HG03139 (cell line): ENCODE results near the gene TSSK6.

Experiments used
- ATAC-seq: cut with Tn5 transposase; IDR thresholded peaks from one replicate; pipeline ENCODE4 v1.9.1; 2021; ENCODE audit not compliant: unreplicated experiment

Gene TSSK6

GRCh38 chr19:19514881-19515641 lies at the start of gene TSSK6:
TSSK6 (minus strand) TSS chr19:19515548; CDS start chr19:19515427, 121 bp downstream.
- no peak for ATAC-seq

DNA sequence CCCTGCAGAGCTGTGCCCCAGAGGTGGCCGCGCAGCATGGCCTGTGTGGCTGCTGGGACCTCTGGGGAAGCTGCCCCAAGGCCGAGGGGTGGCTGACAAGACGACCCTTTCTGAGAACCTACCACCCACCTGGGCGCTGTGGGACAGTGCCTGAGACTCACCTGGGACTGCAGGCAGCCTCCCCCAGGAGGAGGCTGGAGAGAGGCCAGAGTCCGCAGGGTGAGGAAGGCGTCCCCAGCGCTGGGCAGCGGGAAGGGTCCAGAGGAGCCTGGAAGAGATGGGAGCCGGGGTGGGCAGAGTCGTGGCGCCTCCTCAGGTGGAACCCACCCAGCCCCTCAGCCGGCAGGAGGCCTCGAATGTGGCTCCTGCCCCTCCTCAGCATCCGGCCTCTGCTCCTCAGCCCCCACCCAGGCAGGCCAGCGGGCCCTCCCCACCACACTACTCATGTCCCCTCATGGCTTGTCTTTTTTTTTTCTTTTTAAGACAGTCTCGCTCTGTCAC lies 48.0 kb upstream of the TSSK6 start:
- ATAC-seq: no peak

- no peak for ATAC-seq
Measured at GRCh38 chr19:19562665-19563347, 47.5 kb upstream of the TSSK6 start.

GRCh38 chr19:19561946-19562664 lies 46.8 kb upstream of the TSSK6 start:
- ATAC-seq: no peak

DNA sequence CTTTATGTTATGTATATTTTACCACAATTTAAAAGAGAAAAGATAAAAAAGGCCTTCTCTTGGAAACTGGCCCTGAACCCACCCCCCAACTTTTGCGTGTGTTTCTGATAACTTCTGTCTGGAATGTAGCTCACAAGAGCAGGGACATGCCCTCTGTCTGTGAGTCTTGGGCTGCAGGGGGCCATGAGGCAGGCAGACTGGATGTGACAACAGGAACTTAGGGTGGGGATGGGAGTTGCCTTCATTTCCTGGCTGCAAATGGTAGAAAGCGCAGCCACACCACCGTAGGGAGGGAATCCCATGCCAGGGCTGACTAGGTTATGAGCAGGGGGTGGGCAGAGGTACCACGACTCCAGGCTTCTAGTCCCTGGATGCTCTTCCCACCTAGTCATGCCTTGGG lies 44.6 kb upstream of the TSSK6 start:
- no peak for ATAC-seq

- ATAC-seq: no peak
Measured at GRCh38 chr19:19558636-19559035, 43.3 kb upstream of the TSSK6 start.

DNA sequence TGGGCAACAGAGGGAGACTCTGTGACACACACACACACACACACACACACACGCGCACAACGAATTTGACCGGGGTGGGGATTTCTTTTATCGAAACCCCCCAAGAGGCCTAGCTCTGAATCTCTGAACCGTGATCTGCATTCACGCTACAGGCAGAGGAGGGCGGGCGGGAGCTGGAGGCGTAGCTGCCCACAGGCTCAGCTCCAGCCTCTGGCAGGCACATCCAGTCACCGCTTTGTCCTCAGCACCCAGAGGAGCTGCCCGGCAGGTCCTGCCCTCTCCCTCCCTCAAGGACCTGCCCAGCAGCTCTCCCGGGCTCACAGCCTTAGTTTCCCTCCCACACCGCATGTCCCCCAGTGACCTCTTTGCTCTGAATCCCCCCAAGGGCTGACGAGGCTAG lies 42.7 kb upstream of the TSSK6 start:
- ATAC-seq: no peak

GRCh38 chr19:19554074-19555023 lies 39.0 kb upstream of the TSSK6 start:
- no peak for ATAC-seq

DNA sequence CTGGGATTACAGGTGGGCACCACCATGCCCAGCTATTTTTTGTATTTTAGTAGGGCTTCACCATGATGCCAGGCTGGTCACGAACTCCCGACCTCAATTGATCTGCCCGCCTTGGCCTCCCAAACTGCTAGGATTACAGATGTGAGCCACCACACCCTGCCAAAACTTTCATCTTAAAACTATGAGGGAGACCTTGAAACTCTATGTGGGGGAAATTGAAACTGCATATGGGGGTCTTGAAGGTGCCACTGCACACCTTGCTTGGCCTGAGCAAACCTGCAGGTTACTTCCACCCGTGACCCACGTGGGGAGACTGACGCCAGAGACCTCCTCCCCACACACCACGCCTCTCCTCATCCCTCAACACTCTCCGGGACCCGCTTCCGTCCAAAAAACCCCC lies 38.3 kb upstream of the TSSK6 start:
- no peak for ATAC-seq

- ATAC-seq: no peak
Measured at GRCh38 chr19:19552798-19553197, 37.5 kb upstream of the TSSK6 start.

DNA sequence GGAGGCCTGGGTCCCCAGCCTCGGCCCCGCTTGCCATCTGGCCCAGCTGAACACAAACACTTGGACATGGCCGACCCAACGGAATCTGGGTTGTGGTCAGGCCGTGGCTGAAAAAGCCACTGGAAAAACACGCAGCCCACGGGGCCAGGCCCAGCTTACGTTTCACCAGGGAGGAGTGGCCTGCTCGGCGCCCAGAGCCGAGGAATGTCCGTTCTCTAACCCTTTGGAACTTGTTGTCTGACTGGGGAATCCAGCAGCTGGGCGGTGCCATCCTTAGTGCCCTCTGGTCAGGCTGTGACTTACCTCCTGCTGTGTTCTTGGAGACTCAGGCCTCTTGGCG lies 36.5 kb upstream of the TSSK6 start:
- ATAC-seq: no peak

DNA sequence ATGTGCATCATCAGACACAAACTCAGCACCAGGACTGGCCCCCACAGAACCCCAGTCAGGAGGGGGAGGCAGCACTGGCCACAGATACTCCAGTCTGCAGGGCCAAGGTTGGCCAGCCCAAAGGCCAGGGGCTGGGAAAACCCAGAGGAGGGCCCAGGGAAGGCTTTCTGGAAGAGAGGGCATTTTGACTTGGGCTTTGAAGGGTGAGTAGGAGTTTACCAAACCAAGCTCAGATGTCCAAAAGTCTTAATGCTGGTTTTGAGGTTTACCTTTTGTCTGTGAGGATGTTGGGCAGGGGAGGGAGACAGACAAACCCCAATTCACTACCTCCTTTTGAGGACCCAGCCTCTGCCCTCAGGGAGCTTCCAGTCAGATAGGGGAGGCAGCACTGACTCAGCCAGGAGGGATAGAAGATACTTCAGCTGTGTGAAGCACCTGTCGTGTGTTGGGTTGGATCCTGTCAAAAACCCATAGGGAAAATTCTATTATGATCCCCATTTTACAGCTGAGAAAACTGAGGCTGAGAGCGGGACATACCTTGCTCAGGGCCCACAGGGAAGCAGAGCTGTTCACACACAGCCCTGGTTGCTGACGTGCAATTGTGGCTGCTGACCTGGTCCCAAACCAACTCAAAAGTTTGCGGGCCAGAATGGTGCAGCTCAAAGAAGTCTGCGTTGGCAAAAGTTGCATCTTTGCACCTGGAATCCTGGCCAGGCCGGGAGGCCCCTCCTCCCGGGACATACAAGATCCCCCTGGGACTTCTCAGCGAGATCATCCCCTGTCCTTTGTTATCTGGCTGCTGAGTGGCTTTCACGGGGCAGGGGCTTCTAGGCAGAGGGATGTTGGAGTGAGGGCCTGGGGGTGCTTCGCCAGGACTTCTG lies 35.9 kb upstream of the TSSK6 start:
- ATAC-seq: no peak

- ATAC-seq: no peak
Measured at GRCh38 chr19:19550485-19550929, 35.2 kb upstream of the TSSK6 start.

DNA sequence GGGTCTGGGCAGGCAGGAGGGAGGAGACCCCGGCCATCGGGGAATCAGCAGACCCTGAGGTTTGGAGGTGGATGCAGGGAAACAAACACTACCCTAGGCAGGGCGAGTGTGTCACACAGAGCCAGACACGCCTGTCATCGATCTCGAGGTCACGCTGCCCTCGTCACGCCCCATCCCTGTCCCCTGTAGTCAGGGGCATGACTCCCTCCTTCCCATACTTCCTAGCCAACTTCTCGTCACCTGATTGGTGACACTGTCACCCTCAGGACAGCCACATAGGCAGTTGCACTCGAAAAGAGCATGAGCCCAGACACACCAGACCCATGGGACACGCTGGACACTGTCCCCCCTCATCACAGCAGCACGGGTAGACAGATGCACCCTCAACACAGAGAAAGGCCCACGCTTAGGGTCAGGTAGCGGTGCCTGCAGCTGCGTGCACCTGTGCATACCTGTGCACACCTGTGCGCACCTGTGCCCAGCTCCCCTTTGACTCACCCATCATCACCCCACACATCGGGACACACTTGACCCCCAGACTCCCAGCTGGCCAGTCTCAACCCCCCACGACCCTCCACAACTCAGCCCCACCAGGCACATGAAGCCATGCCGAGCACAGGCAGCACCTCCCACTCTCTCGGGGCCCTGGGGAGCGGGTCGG lies 34.6 kb upstream of the TSSK6 start:
- ATAC-seq: no peak

GRCh38 chr19:19548915-19549759 lies 33.8 kb upstream of the TSSK6 start:
- no peak for ATAC-seq

DNA sequence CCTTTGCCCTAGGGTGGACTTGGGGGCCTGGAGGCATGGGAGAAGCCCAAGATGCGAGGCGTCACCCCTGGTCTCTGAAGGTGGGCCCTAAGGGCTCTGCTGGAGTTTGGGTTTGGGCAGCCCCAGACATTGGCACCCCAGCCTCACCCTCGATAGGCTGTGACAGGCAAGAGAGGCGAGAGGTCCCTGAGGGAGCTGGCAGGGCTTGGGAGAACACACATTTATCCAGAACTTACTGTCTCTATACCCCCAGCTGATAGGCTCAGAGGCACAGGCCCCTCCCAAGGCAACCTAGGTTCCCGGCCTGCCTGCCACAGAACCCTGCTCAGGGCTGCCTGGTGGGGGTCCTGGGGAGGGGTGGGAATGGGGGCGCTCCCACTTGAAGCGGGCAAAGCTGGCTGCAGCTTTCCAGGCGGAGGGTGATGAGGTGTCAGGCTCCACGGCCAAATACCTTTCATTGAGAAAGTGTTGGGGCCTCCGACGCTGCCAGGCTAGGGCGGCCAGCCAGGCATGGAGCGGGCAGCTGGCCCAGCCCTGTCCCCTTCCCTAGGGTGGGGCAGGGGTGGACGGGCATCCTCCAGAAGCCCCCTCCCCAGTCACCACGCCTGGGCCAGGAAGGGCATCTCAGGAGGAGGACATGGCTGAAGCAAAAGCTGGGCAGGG lies 32.5 kb upstream of the TSSK6 start:
- no peak for ATAC-seq

DNA sequence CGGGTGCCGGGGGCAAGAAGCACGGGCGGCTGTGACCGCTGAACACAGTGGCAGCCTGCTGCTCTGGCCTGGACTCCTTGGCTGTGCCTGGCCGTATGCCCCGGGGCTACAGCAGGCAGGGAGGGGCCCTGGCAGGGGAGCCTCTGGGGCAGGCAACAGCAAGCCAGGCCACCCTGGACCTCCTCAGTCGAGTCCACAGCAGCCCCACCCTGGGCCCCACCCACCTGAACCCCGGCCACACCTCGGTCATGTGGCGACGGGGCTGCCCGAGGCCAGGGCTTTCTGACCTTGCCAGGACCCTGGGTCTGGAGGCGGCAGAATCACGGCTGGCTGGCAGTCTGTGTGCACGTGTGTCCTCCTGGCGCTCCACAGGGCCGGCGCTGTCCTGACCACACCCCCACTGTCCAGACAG lies 31.4 kb upstream of the TSSK6 start:
- no peak for ATAC-seq

GRCh38 chr19:19545707-19546106 lies 30.4 kb upstream of the TSSK6 start:
- no peak for ATAC-seq
